Measurements from ENCODE around the gene SPATA31D3.
"Not testable (repeated sequence)": the region's sequence is repeated elsewhere in the genome, so short reads cannot be mapped to it uniquely, and the experiment has no call there.

SPATA31D3 gene

DNA sequence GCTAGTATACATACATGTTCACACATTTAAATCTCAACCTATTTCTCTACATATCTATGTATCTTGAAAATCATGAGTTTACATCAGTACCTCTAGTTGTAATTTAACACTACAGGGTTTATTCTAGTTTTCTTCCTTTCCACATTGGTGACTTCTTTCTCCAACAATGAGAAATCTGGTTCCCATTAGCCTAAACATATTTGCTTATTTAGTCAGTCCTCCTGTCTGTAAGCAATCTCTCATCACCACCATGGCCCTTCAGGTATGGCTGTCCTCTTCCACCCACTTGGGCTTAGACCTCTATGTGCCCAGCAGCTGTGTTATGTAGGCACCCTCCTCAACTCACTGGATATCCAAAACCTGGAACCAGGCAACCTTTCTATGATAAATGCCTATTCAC lies 37.3 kb downstream of the SPATA31D3 start:
- no peak for DNase-seq

DNA sequence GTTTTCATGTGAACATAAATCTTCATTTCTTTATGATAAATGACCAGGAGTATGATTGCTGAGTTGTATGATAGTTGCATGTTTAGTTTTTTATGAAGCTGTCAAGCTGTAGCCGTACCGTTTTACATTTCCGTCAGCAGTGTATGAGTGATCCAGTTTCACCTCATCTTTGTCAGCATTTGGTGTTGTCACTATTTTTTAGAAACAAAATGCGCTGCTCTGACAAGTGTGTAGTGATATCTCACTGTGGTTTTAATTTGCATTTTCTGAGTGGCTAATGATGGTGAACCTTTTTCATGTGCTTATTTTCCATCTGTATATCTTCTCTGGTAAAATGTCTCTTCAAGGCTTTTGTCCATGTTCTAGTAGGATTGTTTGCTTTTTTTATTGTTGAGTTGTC lies 38.6 kb downstream of the SPATA31D3 start:
- no peak for DNase-seq

DNA sequence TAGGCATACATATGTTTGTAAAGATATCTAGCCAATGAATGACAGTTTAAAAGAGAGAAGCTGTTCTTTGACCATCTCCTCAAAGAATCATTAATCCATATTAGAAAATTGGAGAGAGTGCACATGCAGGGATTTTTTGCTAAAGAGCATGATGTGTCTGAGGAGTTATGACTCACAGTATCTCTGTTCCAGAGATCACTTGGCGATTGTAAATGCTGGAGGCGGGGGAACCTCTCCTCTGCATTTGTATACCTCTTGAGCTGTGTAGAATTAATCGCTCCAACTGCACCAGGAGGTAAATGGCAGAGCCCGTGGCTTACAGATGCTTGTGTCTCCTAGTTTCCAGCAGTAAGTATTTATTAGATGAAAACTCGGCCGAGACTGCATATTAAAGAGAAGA lies 41.6 kb downstream of the SPATA31D3 start:
- DNase-seq, result no peak

DNA sequence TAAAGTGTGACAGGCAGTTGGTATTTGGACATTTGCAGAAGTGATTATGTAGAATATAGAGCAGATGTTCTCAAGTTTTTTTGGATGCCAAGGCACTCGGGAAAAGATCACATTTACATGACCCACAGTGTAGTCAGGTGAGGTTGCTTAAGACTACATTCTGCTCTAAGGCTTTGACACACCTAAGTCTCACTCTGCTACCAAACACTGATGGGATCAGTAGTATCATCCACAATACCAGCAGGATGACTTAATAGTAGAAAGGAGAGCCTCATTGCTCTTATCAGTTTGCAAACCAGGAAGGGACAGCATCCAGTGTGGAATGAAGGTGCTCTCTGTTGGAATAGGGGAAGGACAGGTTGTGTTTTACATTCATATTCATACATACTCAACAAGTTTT lies 42.8 kb downstream of the SPATA31D3 start:
- no peak for DNase-seq

DNA sequence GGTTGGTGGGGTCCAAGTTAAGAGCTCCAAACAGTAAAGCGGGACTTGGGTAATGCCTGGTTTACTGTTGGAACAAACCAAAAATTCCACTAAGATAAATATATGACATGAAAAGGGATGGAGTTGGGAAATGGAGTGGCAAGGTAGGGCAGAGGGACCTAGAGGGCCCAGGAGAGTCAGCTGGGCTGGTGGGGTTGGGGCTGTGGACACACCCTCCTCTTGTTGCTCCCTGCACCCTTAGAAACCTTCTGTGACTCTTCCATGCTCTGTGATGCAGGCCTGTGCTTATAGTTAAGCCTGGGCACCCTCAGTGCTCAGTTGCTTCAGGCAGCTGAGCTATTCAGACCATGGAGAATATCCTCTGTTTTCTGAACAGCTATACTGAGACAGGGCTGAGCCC lies 45.2 kb downstream of the SPATA31D3 start, which contains the start of gene SPATA31D1:
TSS of gene SPATA31D1 (plus strand) at position 301 of the 400 bp plus-strand sequence. CDS start at position 348, 47 bp downstream.
- DNase-seq, result not testable (repeated sequence)

DNA sequence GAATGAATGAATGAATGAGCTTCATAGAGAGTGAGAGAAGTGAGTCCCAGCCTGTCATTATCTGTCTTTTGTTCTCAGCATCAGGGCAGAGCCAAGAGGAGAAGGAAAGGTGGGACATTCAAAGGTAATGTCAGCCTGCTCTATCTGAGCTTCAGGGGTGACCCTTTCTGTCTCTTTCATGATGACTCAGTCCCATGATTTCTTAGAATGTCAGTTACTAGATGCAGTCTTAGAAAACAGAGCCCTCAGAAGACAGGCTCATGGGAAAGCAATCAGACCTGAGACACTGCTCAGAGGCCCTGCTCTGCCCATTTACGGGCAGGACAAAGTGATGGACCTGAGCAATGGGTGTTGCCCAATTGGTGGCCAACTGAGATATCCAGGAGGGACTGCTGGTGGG lies 46.4 kb downstream of the SPATA31D3 start:
- no peak for DNase-seq

DNA sequence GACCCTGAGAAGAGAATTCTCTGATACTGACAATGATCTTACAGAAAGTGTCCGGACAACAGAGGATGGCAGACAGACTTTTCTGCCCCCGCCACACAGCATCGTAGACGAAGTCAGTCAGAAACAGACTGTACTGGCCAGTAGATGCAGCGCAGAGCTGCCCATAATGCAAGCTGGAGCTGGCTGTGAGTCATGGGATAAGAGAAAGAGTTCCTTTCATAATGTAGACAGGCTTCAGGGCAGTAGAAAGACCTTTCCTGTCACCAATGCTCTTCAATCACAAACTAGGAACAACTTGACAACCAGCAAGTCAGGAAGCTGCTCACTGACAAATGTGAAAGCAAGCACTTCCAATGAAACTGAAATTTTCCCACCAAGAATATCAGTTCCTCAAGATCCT lies 50.4 kb downstream of the SPATA31D3 start:
- no peak for DNase-seq

Data from NCI-H1436 treated with DMSO at 0.1 percent for 48 hours (cell line).